Gastrocnemius medialis (tissue), 4 donors: ENCODE measurements around the gene RAD51B.

ENCODE experiments used
- CTCF ChIP-seq, 5 experiments: fragments of 450-650 bp in 3 of 5; fragments of 200-600 bp in 2 of 5; sonication (generic) in 2 of 5; IDR thresholded peaks in 4 of 5; conservative IDR thresholded peaks in 1 of 5; 1 replicate in 4 of 5; 2 replicates in 1 of 5; pipeline ENCODE4 v1.5.1; 2016 to 2019; ENCODE audit warnings: antibody characterized with exemption in 5 of 5, mild to moderate bottlenecking in 3 of 5, moderate library complexity in 3 of 5
- POLR2A ChIP-seq, 2 donors: fragments of 450-650 bp; IDR thresholded peaks; one replicate each; pipeline ENCODE4 v1.6.1; 2017; ENCODE audit warnings: antibody characterized with exemption in 2 of 2, mild to moderate bottlenecking in 2 of 2, moderate library complexity in 2 of 2

- no peak for TF ChIP-seq CTCF (IDR thresholded peaks at IDR 0.05 in 4 of 5, conservative IDR thresholded peaks at IDR 0.05 in 1 of 5)
- TF ChIP-seq POLR2A (IDR thresholded peaks at IDR 0.05), result no peak
Measured at GRCh38 chr14:68418174-68419118, 598.9 kb downstream of the RAD51B start.
